Hepatocyte (in vitro differentiated cells): ENCODE results near the gene LRRC32. TPM values are rescaled to one million over a fixed set of nuclear protein-coding genes. Genes with fewer than 3 reads are reported as not detected.
"Not testable (repeated sequence)": the region's sequence is repeated elsewhere in the genome, so short reads cannot be mapped to it uniquely, and the experiment has no call there.

Experiments
- DNase-seq: peaks from one replicate; pipeline ENCODE4 v3.0.0-alpha.2; 2016; ENCODE audit warnings: low spot score
- H2AFZ ChIP-seq: fragments of 200-600 bp; sonication (generic); 2 replicates; pipeline ENCODE4 v1.6.0; 2016; ENCODE audit warnings: antibody characterized with exemption, mild to moderate bottlenecking
- H3K27ac ChIP-seq: fragments of 200-600 bp; sonication (generic); 2 replicates; pipeline ENCODE4 v1.5.1; 2016; ENCODE audit warnings: mild to moderate bottlenecking
- H3K27me3 ChIP-seq: fragments of 200-600 bp; sonication (generic); 2 replicates; pipeline ENCODE4 v1.6.1; 2016
- H3K36me3 ChIP-seq: fragments of 200-600 bp; sonication (generic); replicated peaks from 2 replicates; pipeline ENCODE4 v1.5.1; 2016; ENCODE audit warnings: low read depth; ENCODE audit not compliant: insufficient read depth
- H3K4me1 ChIP-seq: fragments of 200-600 bp; sonication (generic); 2 replicates; pipeline ENCODE4 v1.5.1; 2016; ENCODE audit warnings: mild to moderate bottlenecking, moderate library complexity; ENCODE audit not compliant: insufficient read depth
- H3K4me2 ChIP-seq: fragments of 200-600 bp; sonication (generic); 2 replicates; pipeline ENCODE4 v1.6.0; 2016
- H3K4me3 ChIP-seq: fragments of 200-600 bp; sonication (generic); 2 replicates; pipeline ENCODE4 v1.5.1; 2016; ENCODE audit warnings: mild to moderate bottlenecking
- H3K79me2 ChIP-seq: fragments of 200-600 bp; sonication (generic); 2 replicates; pipeline ENCODE4 v1.6.0; 2017; ENCODE audit warnings: mild to moderate bottlenecking
- H3K9me2 ChIP-seq: fragments of 200-600 bp; sonication (generic); replicated peaks from 2 replicates; pipeline ENCODE4 v1.6.0; 2017; ENCODE audit warnings: mild to moderate bottlenecking; ENCODE audit not compliant: insufficient read depth
- H3K9me3 ChIP-seq: fragments of 200-600 bp; sonication (generic); 2 replicates; pipeline ENCODE4 v1.5.1; 2016; ENCODE audit warnings: low read depth, mild to moderate bottlenecking
- H4K20me1 ChIP-seq: fragments of 200-600 bp; sonication (generic); 2 replicates; pipeline ENCODE4 v1.6.0; 2016; ENCODE audit warnings: mild to moderate bottlenecking; ENCODE audit not compliant: insufficient read depth, poor library complexity, severe bottlenecking
- EZH2 ChIP-seq: fragments of 200-600 bp; sonication (generic); IDR thresholded peaks from 2 replicates; pipeline ENCODE4 v1.6.1; 2016; ENCODE audit warnings: antibody characterized with exemption, mild to moderate bottlenecking, borderline replicate concordance
- EZH2phosphoT487 ChIP-seq: fragments of 200-600 bp; sonication (generic); IDR thresholded peaks from one replicate; pipeline ENCODE4 v1.6.1; 2018; ENCODE audit warnings: antibody characterized with exemption, mild to moderate bottlenecking, low read depth, moderate library complexity; ENCODE audit not compliant: unreplicated experiment, severe bottlenecking
- WGBS: methylation state at CpG from one replicate; pipeline ENCODE4 v1.1.6; 2016; ENCODE audit warnings: low lambda C conversion rate; ENCODE audit errors: missing lambda C conversion rate; 5-methylcytosine and 5-hydroxymethylcytosine counted together
- polyA plus RNA-seq: library from polyadenylated mRNA; unstranded; fragments of >200 nt; fragmentation: Nextera tagmentation; extraction: Ambion mirVana; gene quantifications from 2 replicates; pipeline ENCODE4 v1.2.1, GENCODE V29; 2016
- total RNA-seq: library from RNA; depleted of rRNA; stranded (reverse); fragments of >200 nt; gene quantifications from 2 replicates; pipeline ENCODE4 v1.2.3, GENCODE V29; 2014
- TF ChIP-seq, protein P1 (sequence below): fragments of 200-600 bp; sonication (generic); IDR thresholded peaks from 2 replicates; pipeline ENCODE4 v1.5.1; 2016; ENCODE audit warnings: antibody characterized with exemption, mild to moderate bottlenecking; ENCODE audit not compliant: poor library complexity

LRRC32 gene
- total and polyA plus RNA-seq, 2 experiments from 2014 or later = 25.5 to 75.2 TPM

DNA sequence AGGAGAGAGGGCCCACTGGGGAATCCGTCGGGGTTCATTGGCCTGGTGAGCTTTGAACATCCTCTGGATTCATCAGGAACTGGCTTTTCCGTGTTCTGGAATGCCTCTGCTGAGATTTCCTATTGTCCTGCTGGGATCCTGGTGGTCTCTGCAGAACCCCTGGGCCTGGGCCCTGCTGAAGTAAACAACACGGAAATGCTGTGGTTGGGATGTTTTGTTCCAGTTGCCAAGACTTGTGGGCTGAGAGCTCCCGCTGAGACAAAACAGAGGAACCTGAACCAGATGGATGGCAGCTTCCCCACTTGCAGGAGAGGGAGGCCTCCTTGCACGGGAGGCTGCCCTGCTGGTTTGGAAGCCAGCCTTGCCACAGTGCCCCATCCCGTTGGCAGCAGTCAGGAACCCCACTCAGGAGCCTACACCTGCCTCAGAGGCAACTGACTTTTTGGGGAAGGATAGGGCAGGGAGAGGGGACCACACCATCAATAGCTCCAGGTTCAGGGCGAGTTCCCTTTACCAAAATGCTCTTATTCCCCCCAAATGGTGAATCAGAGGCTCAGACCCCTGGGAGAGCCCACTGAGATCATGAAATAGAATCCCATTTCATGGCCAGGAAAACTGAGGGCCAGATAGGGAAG lies 60.7 kb downstream of the LRRC32 start:
- no peaks in the 10 kb centered on the region for H4K20me1 ChIP-seq
- H2AFZ ChIP-seq = no peak overlapping the region

DNA sequence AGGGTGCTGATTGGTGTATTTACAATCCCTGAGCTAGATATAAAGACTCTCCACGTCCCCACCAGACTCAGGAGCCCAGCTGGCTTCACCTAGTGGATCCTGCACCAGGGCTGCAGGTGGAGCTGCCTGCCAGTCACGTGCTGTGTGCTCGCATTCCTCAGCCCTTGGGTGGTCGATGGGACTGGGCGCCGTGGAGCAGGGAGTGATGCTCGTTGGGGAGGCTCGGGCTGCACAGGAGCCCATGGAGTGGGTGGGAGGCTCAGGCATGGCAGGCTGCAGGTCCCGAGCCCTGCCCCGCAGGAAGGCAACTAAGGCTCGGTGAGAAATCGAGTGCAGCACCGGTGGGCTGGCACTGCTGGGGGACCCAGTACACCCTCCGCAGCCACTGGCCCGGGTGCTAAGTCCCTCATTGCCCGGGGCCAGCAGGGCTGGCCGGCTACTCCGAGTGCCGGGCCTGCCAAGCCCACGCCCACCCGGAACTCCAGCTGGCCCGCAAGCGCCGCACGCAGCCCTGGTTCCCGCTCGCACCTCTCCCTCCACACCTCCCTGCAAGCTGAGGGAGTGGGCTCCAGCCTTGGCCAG lies 61.6 kb downstream of the LRRC32 start:
- peak overlapping the region; percentile 67 for H3K27ac ChIP-seq
- H2AFZ ChIP-seq, DNase-seq, H3K36me3 ChIP-seq, H3K9me2 ChIP-seq, H3K9me3 ChIP-seq, H3K4me3 ChIP-seq, H3K27me3 ChIP-seq, H4K20me1 ChIP-seq, H3K4me2 ChIP-seq, H3K79me2 ChIP-seq: not testable (repeated sequence)
- WGBS = 96% methylated on average over 19 of the region's 27 CpGs
- peaks cover 13% of the 10 kb centered on the region for H3K4me1 ChIP-seq

More for the DNA sequence above, 60.7 kb downstream of the LRRC32 start:
- H3K36me3 ChIP-seq = no peaks in the 10 kb centered on the region
- no peak for DNase-seq
- 64% methylated on average over 8 of the region's 8 CpGs for WGBS
- no peak overlapping the region for H3K4me2 ChIP-seq
- no peak overlapping the region for H3K4me3 ChIP-seq
- H3K27me3 ChIP-seq = no peaks in the 10 kb centered on the region
- peak overlapping the region; percentile 67 for H3K27ac ChIP-seq
- no peaks in the 10 kb centered on the region for H3K9me3 ChIP-seq
- TF ChIP-seq EZH2phosphoT487 (no peak), EZH2 (no peak)
- TF ChIP-seq, protein P1, sequence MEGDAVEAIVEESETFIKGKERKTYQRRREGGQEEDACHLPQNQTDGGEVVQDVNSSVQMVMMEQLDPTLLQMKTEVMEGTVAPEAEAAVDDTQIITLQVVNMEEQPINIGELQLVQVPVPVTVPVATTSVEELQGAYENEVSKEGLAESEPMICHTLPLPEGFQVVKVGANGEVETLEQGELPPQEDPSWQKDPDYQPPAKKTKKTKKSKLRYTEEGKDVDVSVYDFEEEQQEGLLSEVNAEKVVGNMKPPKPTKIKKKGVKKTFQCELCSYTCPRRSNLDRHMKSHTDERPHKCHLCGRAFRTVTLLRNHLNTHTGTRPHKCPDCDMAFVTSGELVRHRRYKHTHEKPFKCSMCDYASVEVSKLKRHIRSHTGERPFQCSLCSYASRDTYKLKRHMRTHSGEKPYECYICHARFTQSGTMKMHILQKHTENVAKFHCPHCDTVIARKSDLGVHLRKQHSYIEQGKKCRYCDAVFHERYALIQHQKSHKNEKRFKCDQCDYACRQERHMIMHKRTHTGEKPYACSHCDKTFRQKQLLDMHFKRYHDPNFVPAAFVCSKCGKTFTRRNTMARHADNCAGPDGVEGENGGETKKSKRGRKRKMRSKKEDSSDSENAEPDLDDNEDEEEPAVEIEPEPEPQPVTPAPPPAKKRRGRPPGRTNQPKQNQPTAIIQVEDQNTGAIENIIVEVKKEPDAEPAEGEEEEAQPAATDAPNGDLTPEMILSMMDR = no peak
- H3K9me2 ChIP-seq = no peaks in the 10 kb centered on the region
- no peaks in the 10 kb centered on the region for H3K79me2 ChIP-seq
- peaks cover 9% of the 10 kb centered on the region for H3K4me1 ChIP-seq

DNA sequence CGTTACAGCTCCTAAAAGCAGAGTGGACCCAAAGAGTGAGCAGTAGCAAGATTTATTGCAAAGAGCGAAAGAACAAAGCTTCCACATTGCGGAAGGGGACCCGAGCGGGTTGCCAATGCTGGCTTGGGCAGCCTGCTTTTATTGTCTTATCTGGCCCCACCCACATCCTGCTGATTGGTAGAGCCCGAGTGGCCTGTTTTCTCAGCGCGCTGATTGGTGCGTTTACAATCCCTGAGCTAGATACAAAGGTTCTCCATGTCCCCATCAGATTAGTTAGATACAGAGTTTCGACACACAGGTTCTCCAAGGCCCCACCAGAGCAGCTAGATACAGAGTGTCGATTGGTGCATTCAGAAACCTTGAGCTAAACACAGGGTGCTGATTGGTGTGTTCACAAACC lies 62.3 kb downstream of the LRRC32 start:
- H3K9me2 ChIP-seq, H3K27me3 ChIP-seq, DNase-seq, H2AFZ ChIP-seq, H3K4me2 ChIP-seq, H3K9me3 ChIP-seq, H3K79me2 ChIP-seq, H3K36me3 ChIP-seq, H4K20me1 ChIP-seq, H3K4me3 ChIP-seq, H3K27ac ChIP-seq: not testable (repeated sequence)
- H3K4me1 ChIP-seq = peaks cover 13% of the 10 kb centered on the region
- 96% methylated on average over 11 of the region's 11 CpGs for WGBS

Other genes with a start within 250 kb of the LRRC32 start
- 19.4 and 39.9 TPM in 2 replicates for gene EMSY, start 225.7 kb downstream of the LRRC32 start, total RNA-seq
- gene EMSY, start 225.7 kb downstream of the LRRC32 start, polyA plus RNA-seq = 8.2 and 13.6 TPM in 2 replicates
- 61.9 and 62.9 TPM in 2 replicates for gene TSKU, start 112.6 kb upstream of the LRRC32 start, total RNA-seq
- gene TSKU, start 112.6 kb upstream of the LRRC32 start, polyA plus RNA-seq = 73.7 and 81.9 TPM in 2 replicates
- 17.1 and 28.5 TPM in 2 replicates for gene ACER3, start 190.2 kb upstream of the LRRC32 start, total RNA-seq
- gene ACER3, start 190.2 kb upstream of the LRRC32 start, polyA plus RNA-seq = 14.9 and 18.3 TPM in 2 replicates